ENCODE measurements around the gene CNTNAP2.

GRCh38 chr7:146754385-146754784 is 637.8 kb downstream of the CNTNAP2 start:
- TF ChIP-seq, protein P1, sequence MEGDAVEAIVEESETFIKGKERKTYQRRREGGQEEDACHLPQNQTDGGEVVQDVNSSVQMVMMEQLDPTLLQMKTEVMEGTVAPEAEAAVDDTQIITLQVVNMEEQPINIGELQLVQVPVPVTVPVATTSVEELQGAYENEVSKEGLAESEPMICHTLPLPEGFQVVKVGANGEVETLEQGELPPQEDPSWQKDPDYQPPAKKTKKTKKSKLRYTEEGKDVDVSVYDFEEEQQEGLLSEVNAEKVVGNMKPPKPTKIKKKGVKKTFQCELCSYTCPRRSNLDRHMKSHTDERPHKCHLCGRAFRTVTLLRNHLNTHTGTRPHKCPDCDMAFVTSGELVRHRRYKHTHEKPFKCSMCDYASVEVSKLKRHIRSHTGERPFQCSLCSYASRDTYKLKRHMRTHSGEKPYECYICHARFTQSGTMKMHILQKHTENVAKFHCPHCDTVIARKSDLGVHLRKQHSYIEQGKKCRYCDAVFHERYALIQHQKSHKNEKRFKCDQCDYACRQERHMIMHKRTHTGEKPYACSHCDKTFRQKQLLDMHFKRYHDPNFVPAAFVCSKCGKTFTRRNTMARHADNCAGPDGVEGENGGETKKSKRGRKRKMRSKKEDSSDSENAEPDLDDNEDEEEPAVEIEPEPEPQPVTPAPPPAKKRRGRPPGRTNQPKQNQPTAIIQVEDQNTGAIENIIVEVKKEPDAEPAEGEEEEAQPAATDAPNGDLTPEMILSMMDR (conservative IDR thresholded peaks at IDR 0.05 in 1 of 2, IDR thresholded peaks at IDR 0.05 in 1 of 2; ENCODE audit: low read depth in 1 of 2, low read length in 2 of 2) = no peak
- TF ChIP-seq EZH2 (IDR thresholded peaks at IDR 0.05; ENCODE audit: low read length, missing control alignments) = no peak

All from fibroblast of lung (primary cell).